Astrocyte of the spinal cord (primary cell): ENCODE results near the gene NOL12.

Experiments
- DNase-seq: peaks from one replicate; pipeline ENCODE4 v3.0.0; 2011; ENCODE audit warnings: low read depth, low spot score
- H3K4me3 ChIP-seq: 2 replicates; pipeline ENCODE4 v1.5.1; 2011; ENCODE audit warnings: low read depth, mild to moderate bottlenecking, low read length, moderate library complexity
- in situ Hi-C: cut with HindIII; loops from 2 replicates; pipeline ENCODE4 v1.10.0; 2017; ENCODE audit warnings: low sequenced_read_pairs
- TF ChIP-seq, protein P1 (sequence below): IDR thresholded peaks from 2 replicates; pipeline ENCODE4 v1.5.1; 2012; ENCODE audit warnings: low read depth, mild to moderate bottlenecking, low read length, inconsistent platforms

The NOL12 gene

GRCh38 chr22:37731804-37732471, 45.8 kb downstream of the NOL12 start:
- in situ Hi-C loops: no loop called here
- H3K4me3 ChIP-seq: no peak overlapping the region
- TF ChIP-seq, protein P1, sequence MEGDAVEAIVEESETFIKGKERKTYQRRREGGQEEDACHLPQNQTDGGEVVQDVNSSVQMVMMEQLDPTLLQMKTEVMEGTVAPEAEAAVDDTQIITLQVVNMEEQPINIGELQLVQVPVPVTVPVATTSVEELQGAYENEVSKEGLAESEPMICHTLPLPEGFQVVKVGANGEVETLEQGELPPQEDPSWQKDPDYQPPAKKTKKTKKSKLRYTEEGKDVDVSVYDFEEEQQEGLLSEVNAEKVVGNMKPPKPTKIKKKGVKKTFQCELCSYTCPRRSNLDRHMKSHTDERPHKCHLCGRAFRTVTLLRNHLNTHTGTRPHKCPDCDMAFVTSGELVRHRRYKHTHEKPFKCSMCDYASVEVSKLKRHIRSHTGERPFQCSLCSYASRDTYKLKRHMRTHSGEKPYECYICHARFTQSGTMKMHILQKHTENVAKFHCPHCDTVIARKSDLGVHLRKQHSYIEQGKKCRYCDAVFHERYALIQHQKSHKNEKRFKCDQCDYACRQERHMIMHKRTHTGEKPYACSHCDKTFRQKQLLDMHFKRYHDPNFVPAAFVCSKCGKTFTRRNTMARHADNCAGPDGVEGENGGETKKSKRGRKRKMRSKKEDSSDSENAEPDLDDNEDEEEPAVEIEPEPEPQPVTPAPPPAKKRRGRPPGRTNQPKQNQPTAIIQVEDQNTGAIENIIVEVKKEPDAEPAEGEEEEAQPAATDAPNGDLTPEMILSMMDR: no peak
- no peak for DNase-seq

GRCh38 chr22:37732699-37733607, 46.8 kb downstream of the NOL12 start:
- H3K4me3 ChIP-seq: no peak overlapping the region
- in situ Hi-C loops: no loop called here
- TF ChIP-seq, protein P1: no peak
- no peak for DNase-seq

DNA sequence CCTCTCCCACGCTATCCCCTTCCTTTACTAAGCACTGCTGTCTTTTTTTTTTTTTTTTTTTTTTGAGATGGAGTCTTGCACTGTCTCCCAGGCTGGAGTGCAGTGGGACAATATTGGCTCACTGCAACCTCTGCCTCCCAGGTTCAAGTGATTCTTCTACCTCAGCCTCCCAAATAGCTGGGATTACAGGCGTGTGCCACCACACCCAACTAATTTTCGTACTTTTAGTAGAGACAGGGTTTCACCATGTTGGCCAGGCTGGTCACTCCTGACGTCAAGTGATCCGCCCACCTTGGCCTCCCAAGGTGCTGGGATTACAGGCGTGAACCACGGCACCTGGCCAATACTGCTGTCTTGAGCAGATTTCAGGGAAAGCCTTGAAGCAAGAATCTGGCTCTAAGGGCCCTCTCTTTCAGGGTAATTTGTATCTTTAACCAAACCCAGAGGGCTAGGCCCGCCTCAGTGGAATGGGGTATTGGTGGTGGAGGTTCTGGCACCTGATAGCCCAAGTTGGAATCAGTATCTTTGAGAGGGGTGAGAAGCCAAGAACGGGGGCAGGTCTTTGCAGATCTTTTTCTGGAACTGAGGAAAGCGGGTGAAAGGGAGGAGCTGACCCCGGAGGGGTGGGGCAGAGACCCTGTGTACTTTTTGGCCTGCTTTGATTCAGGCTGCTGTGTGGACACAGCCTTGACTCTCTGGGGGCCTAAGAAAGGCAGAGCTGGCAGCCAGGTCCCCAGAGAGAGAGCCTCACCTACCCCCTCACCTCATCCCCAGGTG, 47.7 kb downstream of the NOL12 start:
- TF ChIP-seq, protein P1: no peak
- in situ Hi-C loops: no loop called here
- no peak overlapping the region for H3K4me3 ChIP-seq
- DNase-seq: no peak

GRCh38 chr22:37734402-37734700, 48.2 kb downstream of the NOL12 start:
- no peak for DNase-seq
- no peak overlapping the region for H3K4me3 ChIP-seq
- in situ Hi-C loops: no loop called here
- TF ChIP-seq, protein P1: no peak

DNA sequence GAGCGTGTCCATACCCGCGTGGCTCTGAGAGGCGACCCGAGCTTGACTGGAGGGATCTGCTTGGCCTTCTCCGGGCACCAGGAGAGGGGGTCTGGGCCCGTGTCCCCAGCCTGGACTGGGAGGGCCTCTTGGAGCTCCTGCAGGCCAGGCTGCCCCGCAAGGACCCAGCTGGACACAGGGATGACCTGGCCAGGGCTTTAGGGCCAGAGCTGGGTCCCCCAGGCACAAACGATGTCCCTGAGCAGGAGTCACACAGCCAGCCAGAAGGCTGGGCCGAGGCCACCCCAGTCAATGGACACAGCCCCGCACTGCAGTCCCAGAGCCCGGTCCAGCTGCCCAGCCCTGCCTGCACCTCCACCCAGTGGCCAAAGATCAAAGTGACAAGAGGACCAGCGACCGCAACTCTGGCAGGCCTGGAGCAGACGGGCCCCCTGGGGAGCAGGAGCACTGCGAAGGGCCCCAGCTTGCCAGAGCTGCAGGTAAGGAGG, 48.9 kb downstream of the NOL12 start:
- TF ChIP-seq, protein P1: peak; percentile 44
- in situ Hi-C loops: no loop called here
- no peak overlapping the region for H3K4me3 ChIP-seq
- DNase-seq: no peak

GRCh38 chr22:37739035-37739434, 52.9 kb downstream of the NOL12 start:
- DNase-seq: no peak
- TF ChIP-seq, protein P1: no peak

More at GRCh38 chr22:37739035-37739434, 52.9 kb downstream of the NOL12 start:
- no peak overlapping the region for H3K4me3 ChIP-seq
- in situ Hi-C loops: no loop called here
